Measurements from ENCODE around the gene DMXL1. TPM values are rescaled to one million over a fixed set of nuclear protein-coding genes. Genes with fewer than 3 reads are reported as not detected.
A peak's percentile ranks its signal among the peaks of the same experiment; 100 is the strongest.

Gene DMXL1
- total RNA-seq, 1 experiment from 2014 or later = 30.0 TPM

DNA sequence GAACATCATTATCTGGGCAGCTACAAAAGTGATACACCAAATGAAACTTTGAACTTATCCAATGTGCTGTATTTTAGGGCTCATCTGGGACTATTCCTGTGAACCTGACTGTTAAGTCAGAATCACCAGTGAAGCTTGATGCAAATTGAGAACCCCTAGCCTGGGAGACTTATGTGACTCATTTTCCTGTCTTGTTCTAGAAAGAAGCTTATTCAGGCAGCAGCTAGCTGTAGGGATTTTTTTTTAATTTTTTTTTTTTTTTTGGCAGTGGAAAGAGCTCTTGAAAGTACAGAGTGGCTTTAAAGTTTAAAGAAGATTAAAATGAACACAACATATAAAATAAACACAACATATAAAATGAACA is 203.9 kb downstream of the DMXL1 start:
- ChIA-PET CTCF (no interaction called here), POLR2A (interaction anchor here (0.8 kb wide), 1 partner anchor 28 kb away, joined by 3 read pairs; no protein-coding TSS in a partner anchor)
- no peaks in the 10 kb centered on the region for H3K9me3 ChIP-seq
- H3K4me1 ChIP-seq = peaks cover 26% of the 10 kb centered on the region
- H3K27ac Mint-ChIP-seq (ENCODE audit: unreplicated experiment) = peak overlapping the region; percentile 85
- TF ChIP-seq, protein P1, sequence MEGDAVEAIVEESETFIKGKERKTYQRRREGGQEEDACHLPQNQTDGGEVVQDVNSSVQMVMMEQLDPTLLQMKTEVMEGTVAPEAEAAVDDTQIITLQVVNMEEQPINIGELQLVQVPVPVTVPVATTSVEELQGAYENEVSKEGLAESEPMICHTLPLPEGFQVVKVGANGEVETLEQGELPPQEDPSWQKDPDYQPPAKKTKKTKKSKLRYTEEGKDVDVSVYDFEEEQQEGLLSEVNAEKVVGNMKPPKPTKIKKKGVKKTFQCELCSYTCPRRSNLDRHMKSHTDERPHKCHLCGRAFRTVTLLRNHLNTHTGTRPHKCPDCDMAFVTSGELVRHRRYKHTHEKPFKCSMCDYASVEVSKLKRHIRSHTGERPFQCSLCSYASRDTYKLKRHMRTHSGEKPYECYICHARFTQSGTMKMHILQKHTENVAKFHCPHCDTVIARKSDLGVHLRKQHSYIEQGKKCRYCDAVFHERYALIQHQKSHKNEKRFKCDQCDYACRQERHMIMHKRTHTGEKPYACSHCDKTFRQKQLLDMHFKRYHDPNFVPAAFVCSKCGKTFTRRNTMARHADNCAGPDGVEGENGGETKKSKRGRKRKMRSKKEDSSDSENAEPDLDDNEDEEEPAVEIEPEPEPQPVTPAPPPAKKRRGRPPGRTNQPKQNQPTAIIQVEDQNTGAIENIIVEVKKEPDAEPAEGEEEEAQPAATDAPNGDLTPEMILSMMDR (IDR thresholded peaks at IDR 0.05; ENCODE audit: insufficient read depth in 1 of 2, low read depth in 1 of 2, low read length in 1 of 2, severe bottlenecking in 1 of 2, unreplicated experiment in 1 of 2) = no peak
- H3K27me3 ChIP-seq (replicated peaks; ENCODE audit: control insufficient read depth, insufficient read depth, low read length) = no peaks in the 10 kb centered on the region
- H3K36me3 Mint-ChIP-seq (ENCODE audit: insufficient read depth, unreplicated experiment) = peaks cover 5% of the 10 kb centered on the region
- peaks cover 20% of the 10 kb centered on the region for H3K4me1 Mint-ChIP-seq (ENCODE audit: low read depth, unreplicated experiment)
- H3K9me3 Mint-ChIP-seq (ENCODE audit: unreplicated experiment) = no peaks in the 10 kb centered on the region
- H3K4me3 ChIP-seq (ENCODE audit: low read depth, low read length) = no peak overlapping the region
- no TSS peak for BruUV-seq (replicated peaks)
- no peaks in the 10 kb centered on the region for H3K27me3 Mint-ChIP-seq (ENCODE audit: insufficient read depth, unreplicated experiment)
- peak overlapping the region; percentile 40 for H3K4me3 Mint-ChIP-seq (ENCODE audit: unreplicated experiment)
- intact Hi-C loops (cut with micrococcal nuclease; ENCODE audit: unreplicated experiment) = loop anchor here (1.0 to 2.0 kb wide), 3 partner anchors 13 to 50 kb away; no protein-coding TSS in a partner anchor
- DNase-seq = no peak
- no peaks in the 10 kb centered on the region for H3K36me3 ChIP-seq (ENCODE audit: control insufficient read depth, insufficient read depth, low read length)

DNA sequence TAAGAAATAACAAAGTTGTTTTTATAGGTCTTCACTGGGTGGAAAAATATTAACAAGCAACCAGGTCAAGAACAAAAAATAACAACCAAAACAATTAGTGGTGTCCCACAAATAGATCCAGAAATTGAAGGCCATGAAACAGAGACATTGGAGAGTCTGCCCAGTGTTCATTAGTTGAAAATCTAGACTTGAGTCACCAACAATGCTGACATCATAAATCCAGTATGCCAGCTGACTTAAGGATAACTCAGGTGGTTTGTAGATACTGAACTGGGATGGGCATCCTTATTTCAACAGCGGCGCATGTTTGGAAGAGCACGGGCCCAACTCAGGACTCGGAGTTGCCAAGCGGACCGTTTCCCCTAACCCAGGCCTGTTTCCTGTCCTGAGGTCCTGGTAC is 204.3 kb downstream of the DMXL1 start:
- TF ChIP-seq, protein P1 (IDR thresholded peaks at IDR 0.05; ENCODE audit: insufficient read depth in 1 of 2, low read depth in 1 of 2, low read length in 1 of 2, severe bottlenecking in 1 of 2, unreplicated experiment in 1 of 2) = no peak
- H3K4me3 ChIP-seq (ENCODE audit: low read depth, low read length) = no peak overlapping the region
- H3K4me1 ChIP-seq = peaks cover 26% of the 10 kb centered on the region
- ChIA-PET POLR2A (interaction anchor here (0.8 kb wide), 1 partner anchor 28 kb away, joined by 3 read pairs; no protein-coding TSS in a partner anchor), CTCF (no interaction called here)
- Mint-ChIP-seq H3K27ac (ENCODE audit: unreplicated experiment) (peak overlapping the region; percentile 85), H3K27me3 (ENCODE audit: insufficient read depth, unreplicated experiment) (no peaks in the 10 kb centered on the region), H3K4me3 (ENCODE audit: unreplicated experiment) (no peak overlapping the region), H3K9me3 (ENCODE audit: unreplicated experiment) (no peaks in the 10 kb centered on the region), H3K4me1 (ENCODE audit: low read depth, unreplicated experiment) (peaks cover 20% of the 10 kb centered on the region), H3K36me3 (ENCODE audit: insufficient read depth, unreplicated experiment) (peaks cover 5% of the 10 kb centered on the region)
- intact Hi-C loops (cut with micrococcal nuclease; ENCODE audit: unreplicated experiment) = loop anchor here (2.0 kb wide), 1 partner anchor 50 kb away; no protein-coding TSS in a partner anchor
- H3K9me3 ChIP-seq = no peaks in the 10 kb centered on the region
- no peaks in the 10 kb centered on the region for H3K36me3 ChIP-seq (ENCODE audit: control insufficient read depth, insufficient read depth, low read length)
- no peaks in the 10 kb centered on the region for H3K27me3 ChIP-seq (replicated peaks; ENCODE audit: control insufficient read depth, insufficient read depth, low read length)
- no TSS peak for BruUV-seq (replicated peaks)
- DNase-seq = no peak

DNA sequence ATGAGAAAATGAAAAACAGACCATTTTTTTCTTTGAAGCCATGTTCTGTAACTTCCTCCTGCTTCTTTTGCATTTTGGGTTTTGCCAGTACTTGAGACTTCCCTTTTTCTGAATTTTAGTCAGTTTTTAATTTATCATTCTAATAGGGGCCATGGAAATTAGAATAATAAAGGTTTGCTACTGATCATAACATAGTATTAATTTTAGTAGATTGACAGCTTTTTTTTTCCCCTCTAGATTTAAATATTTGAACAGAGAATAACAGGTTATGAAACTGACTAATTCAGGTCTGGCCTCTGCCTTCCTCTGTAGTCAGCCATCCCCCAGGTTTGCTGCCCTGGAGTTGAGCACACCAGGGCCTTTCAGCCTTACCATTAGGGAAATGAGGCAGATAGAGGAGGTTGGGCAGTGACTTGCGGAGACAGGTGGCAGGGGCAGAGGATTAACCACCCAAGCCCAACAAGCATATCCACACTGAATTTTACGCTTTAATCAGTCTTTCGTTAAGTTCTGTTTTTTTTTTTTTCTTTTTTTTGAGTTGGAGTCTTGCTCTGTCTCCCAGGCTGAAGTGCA is 204.8 kb downstream of the DMXL1 start:
- Histone ChIP-seq H3K9me3 (no peaks in the 10 kb centered on the region), H3K27me3 (replicated peaks; ENCODE audit: control insufficient read depth, insufficient read depth, low read length) (no peaks in the 10 kb centered on the region), H3K4me3 (ENCODE audit: low read depth, low read length) (no peak overlapping the region), H3K36me3 (ENCODE audit: control insufficient read depth, insufficient read depth, low read length) (no peaks in the 10 kb centered on the region), H3K4me1 (peaks cover 26% of the 10 kb centered on the region)
- H3K9me3 Mint-ChIP-seq (ENCODE audit: unreplicated experiment) = no peaks in the 10 kb centered on the region
- no peaks in the 10 kb centered on the region for H3K27me3 Mint-ChIP-seq (ENCODE audit: insufficient read depth, unreplicated experiment)
- no peak overlapping the region for H3K27ac Mint-ChIP-seq (ENCODE audit: unreplicated experiment)
- intact Hi-C loops (cut with micrococcal nuclease; ENCODE audit: unreplicated experiment) = loop anchor here (2.0 kb wide), 1 partner anchor 49 kb away; no protein-coding TSS in a partner anchor
- no peak for DNase-seq
- H3K36me3 Mint-ChIP-seq (ENCODE audit: insufficient read depth, unreplicated experiment) = peaks cover 5% of the 10 kb centered on the region
- BruUV-seq (replicated peaks) = no TSS peak
- TF ChIP-seq, protein P1 (IDR thresholded peaks at IDR 0.05; ENCODE audit: insufficient read depth in 1 of 2, low read depth in 1 of 2, low read length in 1 of 2, severe bottlenecking in 1 of 2, unreplicated experiment in 1 of 2) = no peak
- no peak overlapping the region for H3K4me3 Mint-ChIP-seq (ENCODE audit: unreplicated experiment)
- POLR2A ChIA-PET = no interaction called here
- CTCF ChIA-PET = no interaction called here
- H3K4me1 Mint-ChIP-seq (ENCODE audit: low read depth, unreplicated experiment) = peaks cover 20% of the 10 kb centered on the region
